WTC11 (cell line): ENCODE measurements around the gene CDC45. TPM values are rescaled to one million over a fixed set of nuclear protein-coding genes. Genes with fewer than 3 reads are reported as not detected.
A peak's percentile ranks its signal among the peaks of the same experiment; 100 is the strongest.

Experiments
- ATAC-seq: fragments of 200-7000 bp; cut with Tn5 transposase; 2 replicates; pipeline ENCODE4 v1.10.0; 2021; ENCODE audit warnings: mild to moderate bottlenecking, moderate library complexity
- CTCF ChIA-PET: fragments of 300-600 bp; sonication (Branson Sonifier 250); formaldehyde crosslinking; loops from one replicate; lab custom pipeline; 2021; ENCODE audit warnings: antibody characterized with exemption; lab: Charles Lee
- POLR2A ChIA-PET: fragments of 350-600 bp; sonication (Branson Sonifier 250); formaldehyde crosslinking; loops from one replicate; lab custom pipeline; 2021; ENCODE audit warnings: antibody characterized with exemption; lab: Charles Lee
- DNase-seq: peaks from one replicate; pipeline ENCODE4 v3.0.0; 2021; ENCODE audit warnings: low spot score
- H3K27ac Mint-ChIP-seq: 2 replicates; pipeline ENCODE4 v1.8.0; 2021; ENCODE audit warnings: mixed read lengths
- H3K27me3 Mint-ChIP-seq: 2 replicates; pipeline ENCODE4 v1.8.0; 2021; ENCODE audit warnings: low read depth, mild to moderate bottlenecking, moderate library complexity, mixed read lengths
- H3K36me3 Mint-ChIP-seq: 2 replicates; pipeline ENCODE4 v1.8.0; 2021; ENCODE audit warnings: mixed read lengths
- H3K4me1 Mint-ChIP-seq: 2 replicates; pipeline ENCODE4 v1.8.0; 2022; ENCODE audit warnings: mixed read lengths
- H3K4me3 Mint-ChIP-seq: 2 replicates; pipeline ENCODE4 v1.8.0; 2021; ENCODE audit warnings: mild to moderate bottlenecking, moderate library complexity, mixed read lengths
- H3K9me3 Mint-ChIP-seq: 2 replicates; pipeline ENCODE4 v1.8.0; 2021; ENCODE audit warnings: mixed read lengths
- EMX1 ChIP-seq: fragments of 250-450 bp; sonication (Bioruptor Pico); IDR thresholded peaks from 2 replicates; pipeline ENCODE4 v1.8.0; 2021; ENCODE audit warnings: mild to moderate bottlenecking
- ETV6 ChIP-seq: sonication (generic); formaldehyde crosslinking; IDR thresholded peaks from 2 replicates; pipeline ENCODE4 v1.8.1; 2022; ENCODE audit warnings: mild to moderate bottlenecking, missing genetic modification reagents
- FOXJ3 ChIP-seq: sonication (generic); formaldehyde crosslinking; IDR thresholded peaks from 2 replicates; pipeline ENCODE4 v1.9.0; 2021; ENCODE audit warnings: missing genetic modification reagents, mild to moderate bottlenecking, borderline replicate concordance
- FOXK1 ChIP-seq: sonication (generic); formaldehyde crosslinking; IDR thresholded peaks from 2 replicates; pipeline ENCODE4 v1.8.0; 2022; ENCODE audit warnings: mild to moderate bottlenecking, moderate library complexity, missing genetic modification reagents
- FOXP4 ChIP-seq: sonication (generic); formaldehyde crosslinking; IDR thresholded peaks from 2 replicates; pipeline ENCODE4 v1.8.0; 2022; ENCODE audit warnings: mild to moderate bottlenecking, missing genetic modification reagents
- GABPB1 ChIP-seq: sonication (generic); formaldehyde crosslinking; IDR thresholded peaks from 2 replicates; pipeline ENCODE4 v1.8.1; 2023; ENCODE audit warnings: mild to moderate bottlenecking, missing genetic modification reagents
- HMGXB4 ChIP-seq: sonication (generic); formaldehyde crosslinking; IDR thresholded peaks from 2 replicates; pipeline ENCODE4 v1.8.1; 2023; ENCODE audit warnings: mild to moderate bottlenecking, moderate library complexity, missing genetic modification reagents
- IRF1 ChIP-seq: sonication (generic); formaldehyde crosslinking; IDR thresholded peaks from 2 replicates; pipeline ENCODE4 v1.8.0; 2023; ENCODE audit warnings: missing genetic modification reagents
- MYBL2 ChIP-seq: sonication (generic); formaldehyde crosslinking; IDR thresholded peaks from 2 replicates; pipeline ENCODE4 v1.8.1; 2023; ENCODE audit warnings: mild to moderate bottlenecking, moderate library complexity, missing genetic modification reagents
- NFATC4 ChIP-seq: fragments of 250-450 bp; sonication (Bioruptor Pico); IDR thresholded peaks from 2 replicates; pipeline ENCODE4 v1.9.0; 2021; ENCODE audit warnings: mild to moderate bottlenecking
- NFE2L1 ChIP-seq: sonication (generic); formaldehyde crosslinking; IDR thresholded peaks from 2 replicates; pipeline ENCODE4 v1.8.1; 2023; ENCODE audit warnings: missing genetic modification reagents
- NFYB ChIP-seq: sonication (generic); formaldehyde crosslinking; conservative IDR thresholded peaks from 2 replicates; pipeline ENCODE4 v1.8.0; 2022; ENCODE audit warnings: low read depth, missing genetic modification reagents
- NR2C2 ChIP-seq: sonication (generic); formaldehyde crosslinking; IDR thresholded peaks from 2 replicates; pipeline ENCODE4 v1.8.0; 2022; ENCODE audit warnings: mild to moderate bottlenecking, missing genetic modification reagents
- PRDM15 ChIP-seq: sonication (generic); formaldehyde crosslinking; IDR thresholded peaks from 2 replicates; pipeline ENCODE4 v1.8.0; 2022; ENCODE audit warnings: missing genetic modification reagents
- SP1 ChIP-seq: sonication (generic); formaldehyde crosslinking; conservative IDR thresholded peaks from 2 replicates; pipeline ENCODE4 v1.8.1; 2022; ENCODE audit warnings: missing genetic modification reagents
- ZBTB43 ChIP-seq: sonication (generic); formaldehyde crosslinking; IDR thresholded peaks from 2 replicates; pipeline ENCODE4 v1.8.1; 2023; ENCODE audit warnings: mild to moderate bottlenecking, missing genetic modification reagents
- ZNF121 ChIP-seq: sonication (generic); formaldehyde crosslinking; IDR thresholded peaks from 2 replicates; pipeline ENCODE4 v1.8.0; 2023; ENCODE audit warnings: missing genetic modification reagents
- ZNF219 ChIP-seq: sonication (generic); formaldehyde crosslinking; IDR thresholded peaks from 2 replicates; pipeline ENCODE4 v1.8.0; 2023; ENCODE audit warnings: missing genetic modification reagents, mild to moderate bottlenecking, borderline replicate concordance
- ZNF232 ChIP-seq: sonication (generic); formaldehyde crosslinking; IDR thresholded peaks from 2 replicates; pipeline ENCODE4 v1.8.0; 2022; ENCODE audit warnings: mild to moderate bottlenecking, missing genetic modification reagents
- ZNF423 ChIP-seq: fragments of 250-450 bp; sonication (Bioruptor Pico); IDR thresholded peaks from 2 replicates; pipeline ENCODE4 v2.1.2; 2022; ENCODE audit warnings: mild to moderate bottlenecking, moderate library complexity
- ZNF512 ChIP-seq: sonication (generic); formaldehyde crosslinking; IDR thresholded peaks from 2 replicates; pipeline ENCODE4 v1.8.1; 2022; ENCODE audit warnings: missing genetic modification reagents, borderline replicate concordance
- total RNA-seq: library from RNA; stranded (reverse); gene quantifications from 3 replicates; pipeline ENCODE4 v1.2.3, GENCODE V29; 2021

CDC45 gene
- total RNA-seq, 1 experiment from 2014 or later, result 38.1 TPM

- Mint-ChIP-seq H3K9me3 (no peaks in the 10 kb centered on the region), H3K27ac (peak within 1 kb of the TSS; percentile 95), H3K4me3 (peak within 1 kb of the TSS; percentile 84), H3K4me1 (peaks cover 20% of the 10 kb centered on the region), H3K27me3 (no peaks in the 10 kb centered on the region), H3K36me3 (peaks cover 9% of the 10 kb centered on the region)
- ChIA-PET CTCF (interaction anchor here (0.6 kb wide), 2 partner anchors 59 to 140 kb away, joined by 3 read pairs; partner anchors contain the start of gene CLTCL1), POLR2A (interaction anchor here (0.6 to 2.1 kb wide), 4 partner anchors 8 to 48 kb away, joined by 3 to 13 read pairs (median 4); partner anchors contain the start of genes C22orf39 and CDC45)
- ATAC-seq, result peak; percentile 63
- peak; percentile 87 for DNase-seq
- peak; percentile 84 for TF ChIP-seq GABPB1
- no peak for TF ChIP-seq ZBTB43 (CRISPR knock-in tag)
- peak; percentile 58 for TF ChIP-seq SP1
- TF ChIP-seq PRDM15, result peak; percentile 9; the same call in 1 of the 2 replicates
- TF ChIP-seq NR2C2 (CRISPR knock-in tag), result no peak
- peak; percentile 56; the same call in 1 of the 2 replicates for TF ChIP-seq FOXP4 (CRISPR knock-in tag)
- no peak for TF ChIP-seq NFATC4
- no peak for TF ChIP-seq ETV6
- TF ChIP-seq FOXK1, result peak; percentile 77; the same call in 1 of the 2 replicates
- peak; percentile 11; the same call in 1 of the 2 replicates for TF ChIP-seq HMGXB4 (CRISPR knock-in tag)
Measured at GRCh38 chr22:19431649-19432132, 48.0 kb upstream of the CDC45 start, which contains the start of gene HIRA. Gene HIRA, minus strand, starts transcription at chr22:19431733. Its CDS starts 257 bp downstream, at chr22:19431476.

GRCh38 chr22:19432133-19432851, 47.4 kb upstream of the CDC45 start, which contains the start of gene MRPL40:
Gene MRPL40, plus strand, starts transcription at chr22:19432545. Its CDS starts 10 bp downstream, at chr22:19432555.
- ChIA-PET POLR2A (interaction anchor here (1.0 to 2.1 kb wide), 3 partner anchors 10 to 47 kb away, joined by 4 to 13 read pairs (median 5); partner anchors contain the start of genes C22orf39 and CDC45), CTCF (interaction anchor here (0.6 kb wide), 1 partner anchor 141 kb away, joined by 3 read pairs; the partner anchor contains the start of gene CLTCL1)
- H3K9me3 Mint-ChIP-seq, result no peaks in the 10 kb centered on the region
- peak within 1 kb of the TSS; percentile 81 for H3K4me3 Mint-ChIP-seq
- H3K4me1 Mint-ChIP-seq, result peaks cover 20% of the 10 kb centered on the region
- DNase-seq, result peak; percentile 83
- ATAC-seq, result peak; percentile 81
- H3K27ac Mint-ChIP-seq, result peak within 1 kb of the TSS; percentile 95
- H3K27me3 Mint-ChIP-seq, result no peaks in the 10 kb centered on the region
- H3K36me3 Mint-ChIP-seq, result peaks cover 9% of the 10 kb centered on the region
- TF ChIP-seq GABPB1 (peak; percentile 93), ZNF232 (CRISPR knock-in tag) (peak; percentile 81; the same call in 1 of the 2 replicates), NFE2L1 (no peak; the same call in none of the 2 replicates), FOXJ3 (CRISPR knock-in tag) (no peak), EMX1 (CRISPR knock-in tag) (no peak), ZNF423 (CRISPR knock-in tag) (peak; percentile 63), NFYB (no peak; the same call in none of the 2 replicates), MYBL2 (CRISPR knock-in tag) (peak; percentile 88), ZNF121 (CRISPR knock-in tag) (peak; percentile 4; the same call in 1 of the 2 replicates), ETV6 (peak; percentile 64; the same call in 1 of the 2 replicates), ZNF512 (CRISPR knock-in tag) (peak; percentile 11; the same call in 1 of the 2 replicates), ZNF219 (peak; percentile 76; the same call in 1 of the 2 replicates), IRF1 (peak; percentile 84)
